MM.1S (cell line): ENCODE measurements around the gene GRPEL1.

Source experiments
- DNase-seq: peaks from one replicate; pipeline ENCODE4 v3.0.0-alpha.2; 2015
- H2AFZ ChIP-seq: fragments of 300-600 bp; sonication (generic); 2 replicates; pipeline ENCODE4 v1.6.0; 2016; ENCODE audit warnings: antibody characterized with exemption, low read length
- H3F3A ChIP-seq: fragments of 300-600 bp; sonication (generic); 2 replicates; pipeline ENCODE4 v1.6.1; 2016; ENCODE audit warnings: mild to moderate bottlenecking, antibody characterized with exemption, low read length, moderate library complexity, mixed read lengths; ENCODE audit not compliant: insufficient read depth
- H3K27ac ChIP-seq: fragments of 300-600 bp; sonication (generic); 2 replicates; pipeline ENCODE4 v1.5.1; 2016; ENCODE audit warnings: mild to moderate bottlenecking, low read length
- H3K27me3 ChIP-seq: fragments of 300-600 bp; sonication (generic); replicated peaks from 2 replicates; pipeline ENCODE4 v1.6.0; 2016; ENCODE audit warnings: low read length; ENCODE audit not compliant: insufficient read depth
- H3K36me3 ChIP-seq: fragments of 300-600 bp; sonication (generic); replicated peaks from 2 replicates; pipeline ENCODE4 v1.6.1; 2016; ENCODE audit warnings: mild to moderate bottlenecking, low read length, mixed read lengths; ENCODE audit not compliant: insufficient read depth
- H3K4me1 ChIP-seq: fragments of 300-600 bp; sonication (generic); 2 replicates; pipeline ENCODE4 v1.6.1; 2016; ENCODE audit warnings: low read length, mixed read lengths
- H3K4me2 ChIP-seq: fragments of 300-600 bp; sonication (generic); 2 replicates; pipeline ENCODE4 v1.6.0; 2016; ENCODE audit warnings: low read depth, low read length
- H3K4me3 ChIP-seq: fragments of 300-600 bp; sonication (generic); 2 replicates; pipeline ENCODE4 v1.5.1; 2016; ENCODE audit warnings: low read length, mixed read lengths
- H3K79me2 ChIP-seq: fragments of 300-600 bp; sonication (generic); 2 replicates; pipeline ENCODE4 v1.6.1; 2016; ENCODE audit warnings: mixed run types, low read length, mixed read lengths
- H3K9ac ChIP-seq: fragments of 300-600 bp; sonication (generic); 2 replicates; pipeline ENCODE4 v1.6.1; 2016; ENCODE audit warnings: low read length, mixed read lengths
- H3K9me2 ChIP-seq: fragments of 300-600 bp; sonication (generic); replicated peaks from 2 replicates; pipeline ENCODE4 v1.6.1; 2016; ENCODE audit warnings: mild to moderate bottlenecking, low read length, mixed read lengths; ENCODE audit not compliant: insufficient read depth
- H3K9me3 ChIP-seq: fragments of 300-600 bp; sonication (generic); replicated peaks from 2 replicates; pipeline ENCODE4 v1.6.1; 2016; ENCODE audit warnings: mild to moderate bottlenecking, low read length, mixed read lengths; ENCODE audit not compliant: insufficient read depth
- H4K20me1 ChIP-seq: fragments of 300-600 bp; sonication (generic); 2 replicates; pipeline ENCODE4 v1.6.1; 2016; ENCODE audit warnings: mild to moderate bottlenecking, low read length, moderate library complexity, mixed read lengths; ENCODE audit not compliant: insufficient read depth
- EZH2 ChIP-seq: fragments of 300-600 bp; sonication (generic); optimal IDR thresholded peaks from 2 replicates; pipeline ENCODE3; 2017; ENCODE audit warnings: low read depth, mild to moderate bottlenecking, antibody characterized with exemption, low read length, mixed read lengths
- EZH2phosphoT487 ChIP-seq: fragments of 300-600 bp; sonication (generic); IDR thresholded peaks from 2 replicates; pipeline ENCODE4 v1.6.1; 2018; ENCODE audit warnings: antibody characterized with exemption, low read length
- TF ChIP-seq, protein P1 (sequence below): fragments of 300-600 bp; sonication (generic); IDR thresholded peaks from 2 replicates; pipeline ENCODE4 v1.5.1; 2016; ENCODE audit warnings: antibody characterized with exemption, low read length, mixed read lengths

GRPEL1 gene

DNA sequence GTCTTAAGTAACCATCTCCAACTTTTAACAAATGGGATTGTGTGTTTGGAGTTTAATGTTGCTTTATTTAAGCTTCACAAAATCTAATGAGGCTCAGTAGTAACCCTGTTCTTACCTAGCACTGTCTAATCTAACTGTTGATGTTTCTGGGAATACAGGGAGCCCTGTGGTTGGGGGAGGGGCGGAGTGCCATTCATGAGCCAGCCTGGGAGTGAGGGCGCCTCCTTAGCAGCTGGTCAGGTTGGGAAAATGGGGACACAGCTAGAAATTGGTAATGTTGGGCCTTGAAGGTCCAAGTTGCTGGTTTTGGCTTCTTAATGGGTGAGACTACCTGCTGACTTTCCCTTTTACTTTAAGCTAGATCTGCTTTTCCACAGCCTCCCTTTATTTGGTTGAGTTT, 47.6 kb downstream of the GRPEL1 start:
- Histone ChIP-seq H4K20me1 (no peaks in the 10 kb centered on the region), H3K36me3 (peaks cover 7% of the 10 kb centered on the region)

DNA sequence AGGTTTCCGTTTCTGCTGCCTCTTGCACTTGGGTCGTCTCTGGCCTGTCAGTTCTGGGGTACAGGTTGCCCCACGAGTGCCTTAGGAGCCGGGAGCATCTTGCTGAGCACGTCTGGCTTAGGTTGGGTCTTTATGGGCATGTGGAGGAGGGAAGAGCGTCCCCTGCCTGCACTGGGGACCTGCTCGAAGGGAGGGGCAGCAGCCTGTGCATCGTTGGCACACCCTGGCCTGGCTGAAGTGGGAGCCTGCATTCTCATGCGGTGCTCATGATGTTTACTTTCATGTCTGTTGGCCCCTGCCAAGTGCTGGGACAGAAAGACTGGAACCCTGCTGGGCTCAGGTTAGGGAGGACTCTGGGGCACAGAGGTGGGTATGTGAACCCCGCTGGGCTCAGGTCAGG, 48.5 kb downstream of the GRPEL1 start:
- H3K27ac ChIP-seq = no peak overlapping the region
- no peaks in the 10 kb centered on the region for H4K20me1 ChIP-seq
- no peak overlapping the region for H3K4me2 ChIP-seq
- H2AFZ ChIP-seq = no peak overlapping the region
- H3K9me3 ChIP-seq = no peaks in the 10 kb centered on the region
- H3K79me2 ChIP-seq = peaks cover 56% of the 10 kb centered on the region
- H3K9me2 ChIP-seq = no peaks in the 10 kb centered on the region
- no peaks in the 10 kb centered on the region for H3K27me3 ChIP-seq
- no peaks in the 10 kb centered on the region for H3F3A ChIP-seq
- no peak for DNase-seq
- TF ChIP-seq EZH2phosphoT487 (no peak), EZH2 (no peak)
- TF ChIP-seq, protein P1, sequence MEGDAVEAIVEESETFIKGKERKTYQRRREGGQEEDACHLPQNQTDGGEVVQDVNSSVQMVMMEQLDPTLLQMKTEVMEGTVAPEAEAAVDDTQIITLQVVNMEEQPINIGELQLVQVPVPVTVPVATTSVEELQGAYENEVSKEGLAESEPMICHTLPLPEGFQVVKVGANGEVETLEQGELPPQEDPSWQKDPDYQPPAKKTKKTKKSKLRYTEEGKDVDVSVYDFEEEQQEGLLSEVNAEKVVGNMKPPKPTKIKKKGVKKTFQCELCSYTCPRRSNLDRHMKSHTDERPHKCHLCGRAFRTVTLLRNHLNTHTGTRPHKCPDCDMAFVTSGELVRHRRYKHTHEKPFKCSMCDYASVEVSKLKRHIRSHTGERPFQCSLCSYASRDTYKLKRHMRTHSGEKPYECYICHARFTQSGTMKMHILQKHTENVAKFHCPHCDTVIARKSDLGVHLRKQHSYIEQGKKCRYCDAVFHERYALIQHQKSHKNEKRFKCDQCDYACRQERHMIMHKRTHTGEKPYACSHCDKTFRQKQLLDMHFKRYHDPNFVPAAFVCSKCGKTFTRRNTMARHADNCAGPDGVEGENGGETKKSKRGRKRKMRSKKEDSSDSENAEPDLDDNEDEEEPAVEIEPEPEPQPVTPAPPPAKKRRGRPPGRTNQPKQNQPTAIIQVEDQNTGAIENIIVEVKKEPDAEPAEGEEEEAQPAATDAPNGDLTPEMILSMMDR = no peak
- H3K9ac ChIP-seq = no peak overlapping the region
- H3K4me1 ChIP-seq = peaks cover 3% of the 10 kb centered on the region
- H3K4me3 ChIP-seq = no peak overlapping the region
- peaks cover 10% of the 10 kb centered on the region for H3K36me3 ChIP-seq

More for the DNA sequence above, 47.6 kb downstream of the GRPEL1 start:
- Histone ChIP-seq H3K4me1 (no peaks in the 10 kb centered on the region), H3K27me3 (no peaks in the 10 kb centered on the region), H3F3A (no peaks in the 10 kb centered on the region), H3K9me2 (no peaks in the 10 kb centered on the region), H3K4me2 (no peak overlapping the region), H3K27ac (no peak overlapping the region), H3K4me3 (no peak overlapping the region), H2AFZ (no peak overlapping the region), H3K79me2 (peaks cover 51% of the 10 kb centered on the region), H3K9ac (no peak overlapping the region), H3K9me3 (no peaks in the 10 kb centered on the region)
- no peak for TF ChIP-seq EZH2
- TF ChIP-seq EZH2phosphoT487 = no peak
- TF ChIP-seq, protein P1 = no peak
- DNase-seq = no peak

DNA sequence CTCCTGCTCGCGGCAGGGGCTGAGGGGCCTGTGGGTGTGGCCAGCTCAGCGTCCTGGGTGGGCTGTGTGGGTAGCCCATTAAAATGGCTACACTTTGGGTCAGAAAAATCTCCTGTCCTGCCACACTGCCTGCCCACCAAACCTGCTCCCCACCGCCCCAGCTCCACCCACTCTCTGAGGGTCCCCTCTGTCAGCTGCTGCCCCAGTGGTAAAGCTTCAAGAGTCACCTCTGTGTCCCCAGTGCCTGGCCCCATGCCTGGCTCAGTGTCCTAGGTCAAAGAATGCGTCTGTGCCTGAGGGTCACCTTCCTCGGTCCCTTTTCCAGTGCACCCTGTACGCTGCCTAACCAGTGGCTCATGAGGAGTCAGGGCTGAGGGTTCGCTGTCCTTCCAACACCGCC, 49.6 kb downstream of the GRPEL1 start:
- Histone ChIP-seq H3K36me3 (peaks cover 11% of the 10 kb centered on the region), H3K27me3 (no peaks in the 10 kb centered on the region), H3K4me1 (peaks cover 9% of the 10 kb centered on the region), H3K4me2 (no peak overlapping the region), H3K4me3 (no peak overlapping the region), H3K27ac (no peak overlapping the region), H3K79me2 (peaks cover 57% of the 10 kb centered on the region), H3K9ac (no peak overlapping the region), H4K20me1 (no peaks in the 10 kb centered on the region), H3F3A (no peaks in the 10 kb centered on the region), H3K9me3 (no peaks in the 10 kb centered on the region), H3K9me2 (no peaks in the 10 kb centered on the region), H2AFZ (no peak overlapping the region)
- DNase-seq = no peak
- TF ChIP-seq EZH2phosphoT487 (no peak), EZH2 (no peak)
- TF ChIP-seq, protein P1 = no peak
